Measurements from ENCODE around the gene USE1.
A peak's percentile ranks its signal among the peaks of the same experiment; 100 is the strongest.

Gene USE1

DNA sequence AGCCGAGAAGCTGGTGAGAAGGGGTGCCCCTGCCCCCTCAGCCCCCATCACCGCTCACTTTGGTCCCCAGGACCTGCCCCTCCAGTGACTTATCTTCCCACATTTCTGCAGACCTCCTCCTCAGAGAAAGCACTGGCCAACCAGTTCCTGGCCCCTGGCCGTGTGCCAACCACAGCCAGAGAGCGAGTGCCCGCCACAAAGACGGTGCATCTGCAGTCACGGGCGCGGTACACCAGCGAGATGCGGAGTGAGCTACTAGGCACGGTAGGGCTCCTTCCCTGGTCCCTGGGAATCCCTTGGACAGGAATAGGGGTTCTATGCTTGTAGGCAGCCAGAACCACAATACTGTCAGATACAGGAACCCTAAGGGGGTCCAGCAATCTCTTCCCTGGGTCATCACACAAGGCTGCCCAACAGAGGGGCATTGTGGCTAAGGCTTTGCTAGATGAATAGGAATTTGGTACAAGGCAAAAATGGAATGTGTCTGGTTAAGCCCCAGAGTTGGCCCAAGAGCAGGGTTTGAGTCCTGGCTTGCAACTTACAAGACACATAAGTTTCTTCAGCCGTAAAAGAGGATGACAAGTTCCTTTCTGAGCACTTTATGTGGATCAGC, 1.0 kb downstream of the USE1 start:
- H3K27ac ChIP-seq (replicated peaks) = peak overlapping the region; percentile 94
- no peaks in the 10 kb centered on the region for H3K27me3 ChIP-seq (ENCODE audit: insufficient read depth, poor library complexity, severe bottlenecking)
- DNase-seq (ENCODE audit: low read depth in 1 of 2, low spot score in 1 of 2) = peak in 1 of 2 experiments; percentile 31
- TF ChIP-seq SPI1 (IDR thresholded peaks at IDR 0.05; ENCODE audit: borderline replicate concordance, low read depth) = no peak
- TF ChIP-seq, protein P1, sequence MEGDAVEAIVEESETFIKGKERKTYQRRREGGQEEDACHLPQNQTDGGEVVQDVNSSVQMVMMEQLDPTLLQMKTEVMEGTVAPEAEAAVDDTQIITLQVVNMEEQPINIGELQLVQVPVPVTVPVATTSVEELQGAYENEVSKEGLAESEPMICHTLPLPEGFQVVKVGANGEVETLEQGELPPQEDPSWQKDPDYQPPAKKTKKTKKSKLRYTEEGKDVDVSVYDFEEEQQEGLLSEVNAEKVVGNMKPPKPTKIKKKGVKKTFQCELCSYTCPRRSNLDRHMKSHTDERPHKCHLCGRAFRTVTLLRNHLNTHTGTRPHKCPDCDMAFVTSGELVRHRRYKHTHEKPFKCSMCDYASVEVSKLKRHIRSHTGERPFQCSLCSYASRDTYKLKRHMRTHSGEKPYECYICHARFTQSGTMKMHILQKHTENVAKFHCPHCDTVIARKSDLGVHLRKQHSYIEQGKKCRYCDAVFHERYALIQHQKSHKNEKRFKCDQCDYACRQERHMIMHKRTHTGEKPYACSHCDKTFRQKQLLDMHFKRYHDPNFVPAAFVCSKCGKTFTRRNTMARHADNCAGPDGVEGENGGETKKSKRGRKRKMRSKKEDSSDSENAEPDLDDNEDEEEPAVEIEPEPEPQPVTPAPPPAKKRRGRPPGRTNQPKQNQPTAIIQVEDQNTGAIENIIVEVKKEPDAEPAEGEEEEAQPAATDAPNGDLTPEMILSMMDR (IDR thresholded peaks at IDR 0.05; ENCODE audit: insufficient read depth, low read length) = no peak
- TF ChIP-seq GABPA (IDR thresholded peaks at IDR 0.05; ENCODE audit: low read depth) = no peak
- TF ChIP-seq, protein P2, sequence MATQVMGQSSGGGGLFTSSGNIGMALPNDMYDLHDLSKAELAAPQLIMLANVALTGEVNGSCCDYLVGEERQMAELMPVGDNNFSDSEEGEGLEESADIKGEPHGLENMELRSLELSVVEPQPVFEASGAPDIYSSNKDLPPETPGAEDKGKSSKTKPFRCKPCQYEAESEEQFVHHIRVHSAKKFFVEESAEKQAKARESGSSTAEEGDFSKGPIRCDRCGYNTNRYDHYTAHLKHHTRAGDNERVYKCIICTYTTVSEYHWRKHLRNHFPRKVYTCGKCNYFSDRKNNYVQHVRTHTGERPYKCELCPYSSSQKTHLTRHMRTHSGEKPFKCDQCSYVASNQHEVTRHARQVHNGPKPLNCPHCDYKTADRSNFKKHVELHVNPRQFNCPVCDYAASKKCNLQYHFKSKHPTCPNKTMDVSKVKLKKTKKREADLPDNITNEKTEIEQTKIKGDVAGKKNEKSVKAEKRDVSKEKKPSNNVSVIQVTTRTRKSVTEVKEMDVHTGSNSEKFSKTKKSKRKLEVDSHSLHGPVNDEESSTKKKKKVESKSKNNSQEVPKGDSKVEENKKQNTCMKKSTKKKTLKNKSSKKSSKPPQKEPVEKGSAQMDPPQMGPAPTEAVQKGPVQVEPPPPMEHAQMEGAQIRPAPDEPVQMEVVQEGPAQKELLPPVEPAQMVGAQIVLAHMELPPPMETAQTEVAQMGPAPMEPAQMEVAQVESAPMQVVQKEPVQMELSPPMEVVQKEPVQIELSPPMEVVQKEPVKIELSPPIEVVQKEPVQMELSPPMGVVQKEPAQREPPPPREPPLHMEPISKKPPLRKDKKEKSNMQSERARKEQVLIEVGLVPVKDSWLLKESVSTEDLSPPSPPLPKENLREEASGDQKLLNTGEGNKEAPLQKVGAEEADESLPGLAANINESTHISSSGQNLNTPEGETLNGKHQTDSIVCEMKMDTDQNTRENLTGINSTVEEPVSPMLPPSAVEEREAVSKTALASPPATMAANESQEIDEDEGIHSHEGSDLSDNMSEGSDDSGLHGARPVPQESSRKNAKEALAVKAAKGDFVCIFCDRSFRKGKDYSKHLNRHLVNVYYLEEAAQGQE (IDR thresholded peaks at IDR 0.05; ENCODE audit: insufficient replicate concordance, low read depth) = no peak
- no peak for TF ChIP-seq POLR2AphosphoS5 (IDR thresholded peaks at IDR 0.05; ENCODE audit: low read depth)
- peak overlapping the region; percentile 52 for H3K4me3 ChIP-seq (replicated peaks; ENCODE audit: insufficient read depth, low read length)

DNA sequence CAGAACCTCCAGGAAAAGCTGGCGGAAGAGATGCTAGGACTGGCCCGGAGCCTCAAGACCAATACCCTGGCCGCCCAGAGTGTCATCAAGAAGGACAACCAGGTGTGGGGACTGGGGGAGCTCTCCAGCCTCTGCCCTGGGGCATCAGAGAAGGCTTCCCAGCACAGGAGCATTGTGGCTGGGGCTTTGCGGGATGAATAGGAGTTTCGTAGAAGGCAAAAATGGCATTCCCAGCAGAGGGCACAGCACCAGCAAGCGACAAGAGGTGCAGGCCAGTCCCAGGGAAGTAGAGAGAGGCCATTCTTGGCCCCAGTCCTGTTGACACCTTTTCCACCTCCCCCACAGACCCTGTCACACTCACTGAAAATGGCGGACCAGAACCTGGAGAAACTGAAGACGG, 4.1 kb downstream of the USE1 start:
- Histone ChIP-seq H3K4me3 (replicated peaks; ENCODE audit: insufficient read depth, low read length) (no peak overlapping the region), H3K27ac (replicated peaks) (no peak overlapping the region), H3K27me3 (ENCODE audit: insufficient read depth, poor library complexity, severe bottlenecking) (no peaks in the 10 kb centered on the region)
- TF ChIP-seq GABPA (IDR thresholded peaks at IDR 0.05; ENCODE audit: low read depth) = no peak
- no peak for TF ChIP-seq SPI1 (IDR thresholded peaks at IDR 0.05; ENCODE audit: borderline replicate concordance, low read depth)
- TF ChIP-seq POLR2AphosphoS5 (IDR thresholded peaks at IDR 0.05; ENCODE audit: low read depth) = no peak
- TF ChIP-seq, protein P2 (IDR thresholded peaks at IDR 0.05; ENCODE audit: insufficient replicate concordance, low read depth) = no peak
- DNase-seq (ENCODE audit: low read depth in 1 of 2, low spot score in 1 of 2) = no peak

DNA sequence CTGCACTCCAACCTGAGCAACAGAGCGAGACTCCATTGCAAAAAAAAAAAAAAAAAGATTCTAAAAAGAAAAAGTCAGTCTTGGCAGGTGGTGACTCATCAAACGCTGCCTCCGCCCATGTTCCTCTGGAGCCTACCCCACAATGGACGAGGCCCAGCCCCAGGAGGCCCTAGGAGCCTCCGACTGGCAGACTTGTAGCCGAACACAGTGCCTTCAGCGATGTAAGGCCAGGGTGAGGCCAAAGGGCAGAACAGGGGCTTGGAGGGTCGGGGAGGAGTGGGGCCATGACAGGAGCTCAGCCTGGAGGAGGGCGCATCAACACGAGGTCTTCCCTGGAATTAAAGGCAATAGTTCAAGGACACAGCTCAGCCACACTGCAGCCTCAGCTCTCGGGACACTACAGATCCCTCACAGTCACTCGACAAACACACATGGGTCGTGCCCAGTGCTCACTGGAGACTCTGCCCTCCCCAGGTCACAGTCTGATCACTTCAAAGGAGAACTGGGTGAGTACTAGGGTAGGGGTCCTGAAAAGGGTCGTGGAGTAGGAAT, 5.1 kb downstream of the USE1 start:
- H3K4me3 ChIP-seq (replicated peaks; ENCODE audit: insufficient read depth, low read length) = no peak overlapping the region
- no peak; the same call in 1 of the 2 replicates for TF ChIP-seq POLR2AphosphoS5 (IDR thresholded peaks at IDR 0.05; ENCODE audit: low read depth)
- TF ChIP-seq GABPA (IDR thresholded peaks at IDR 0.05; ENCODE audit: low read depth) = no peak
- TF ChIP-seq, protein P2 (IDR thresholded peaks at IDR 0.05; ENCODE audit: insufficient replicate concordance, low read depth) = no peak
- TF ChIP-seq, protein P1 (IDR thresholded peaks at IDR 0.05; ENCODE audit: insufficient read depth, low read length) = no peak
- TF ChIP-seq SPI1 (IDR thresholded peaks at IDR 0.05; ENCODE audit: borderline replicate concordance, low read depth) = no peak
- H3K27me3 ChIP-seq (ENCODE audit: insufficient read depth, poor library complexity, severe bottlenecking) = no peaks in the 10 kb centered on the region
- no peak overlapping the region for H3K27ac ChIP-seq (replicated peaks)
- DNase-seq (ENCODE audit: low read depth in 1 of 2, low spot score in 1 of 2) = no peak
